ENCODE results near the gene PODXL2. TPM values are rescaled to one million over a fixed set of nuclear protein-coding genes. Genes with fewer than 3 reads are reported as not detected.
"Not testable (repeated sequence)": the region's sequence is repeated elsewhere in the genome, so short reads cannot be mapped to it uniquely, and the experiment has no call there.

Gene PODXL2
- total RNA-seq, 1 experiment from 2014 or later: 5.9 TPM

GRCh38 chr3:127674101-127674721 is 45.2 kb downstream of the PODXL2 start:
- DNase-seq (ENCODE audit: low read depth): no peak

GRCh38 chr3:127674790-127675189 is 45.8 kb downstream of the PODXL2 start:
- no peak for DNase-seq (ENCODE audit: low read depth)

- DNase-seq (ENCODE audit: low read depth): no peak
Observed at GRCh38 chr3:127675651-127676391, 46.8 kb downstream of the PODXL2 start.

- DNase-seq (ENCODE audit: low read depth): no peak
Observed at GRCh38 chr3:127676456-127676855, 47.5 kb downstream of the PODXL2 start.

- DNase-seq (ENCODE audit: low read depth): no peak
Observed at GRCh38 chr3:127676921-127677351, 48.0 kb downstream of the PODXL2 start.

GRCh38 chr3:127677541-127678314 is 48.7 kb downstream of the PODXL2 start:
- DNase-seq (ENCODE audit: low read depth): no peak

GRCh38 chr3:127678315-127678599 is 49.3 kb downstream of the PODXL2 start:
- DNase-seq (ENCODE audit: low read depth): no peak

- DNase-seq (ENCODE audit: low read depth): no peak
Observed at GRCh38 chr3:127678611-127679533, 49.9 kb downstream of the PODXL2 start.

- no peak for DNase-seq (ENCODE audit: low read depth)
Observed at GRCh38 chr3:127679534-127680145, 50.7 kb downstream of the PODXL2 start.

GRCh38 chr3:127680146-127680661 is 51.2 kb downstream of the PODXL2 start:
- DNase-seq (ENCODE audit: low read depth): no peak

- no peak for DNase-seq (ENCODE audit: low read depth)
Observed at GRCh38 chr3:127680798-127681221, 51.8 kb downstream of the PODXL2 start.

GRCh38 chr3:127682175-127682554 is 53.2 kb downstream of the PODXL2 start:
- DNase-seq (ENCODE audit: low read depth): not testable (repeated sequence)

GRCh38 chr3:127682561-127682960 is 53.6 kb downstream of the PODXL2 start:
- no peak for DNase-seq (ENCODE audit: low read depth)

- no peak for DNase-seq (ENCODE audit: low read depth)
Observed at GRCh38 chr3:127684871-127685707, 56.1 kb downstream of the PODXL2 start.

- DNase-seq (ENCODE audit: low read depth): peak; percentile 29
Observed at GRCh38 chr3:127685708-127686511, 56.9 kb downstream of the PODXL2 start.

- no peak for DNase-seq (ENCODE audit: low read depth)
Observed at GRCh38 chr3:127686512-127686894, 57.5 kb downstream of the PODXL2 start.

- DNase-seq (ENCODE audit: low read depth): no peak
Observed at GRCh38 chr3:127687228-127687737, 58.3 kb downstream of the PODXL2 start.

- no peak for DNase-seq (ENCODE audit: low read depth)
Observed at GRCh38 chr3:127688022-127688415, 59.0 kb downstream of the PODXL2 start.

Measured in RPMI7951 (cell line).